Activated B cell treated with CpG ODN at 0.5 μM for 24 hours (primary cell): ENCODE results near the gene MED12L. TPM values are rescaled to one million over a fixed set of nuclear protein-coding genes. Genes with fewer than 3 reads are reported as not detected.

Experiments
- ATAC-seq: fragments of 200-7000 bp; cut with Tn5 transposase; one replicate; pipeline ENCODE4 v1.10.0; 2021; ENCODE audit warnings: low read depth, mild to moderate bottlenecking, moderate library complexity
- CTCF ChIA-PET: fragments of 350-600 bp; sonication (Branson Sonifier 250); formaldehyde crosslinking; loops from one replicate; lab custom pipeline; 2021; ENCODE audit warnings: antibody characterized with exemption; lab: Charles Lee
- POLR2A ChIA-PET: fragments of 350-600 bp; sonication (Branson Sonifier 250); formaldehyde crosslinking; loops from one replicate; lab custom pipeline; 2021; ENCODE audit warnings: antibody characterized with exemption; lab: Charles Lee
- DNase-seq: peaks from one replicate; pipeline ENCODE4 v3.0.0; 2022
- H3K27ac Mint-ChIP-seq: one replicate; pipeline ENCODE4 v1.8.0; 2020; ENCODE audit warnings: mixed read lengths
- H3K27me3 Mint-ChIP-seq: one replicate; pipeline ENCODE4 v1.8.0; 2021; ENCODE audit warnings: mixed read lengths
- H3K36me3 Mint-ChIP-seq: one replicate; pipeline ENCODE4 v1.8.0; 2021; ENCODE audit warnings: low read depth, mixed read lengths
- H3K4me1 Mint-ChIP-seq: one replicate; pipeline ENCODE4 v1.8.0; 2021; ENCODE audit warnings: mixed read lengths
- H3K4me3 Mint-ChIP-seq: one replicate; pipeline ENCODE4 v1.8.0; 2020; ENCODE audit warnings: mild to moderate bottlenecking, mixed read lengths
- H3K9me3 Mint-ChIP-seq: one replicate; pipeline ENCODE4 v1.8.0; 2020; ENCODE audit warnings: mixed read lengths
- intact Hi-C: fragments of 100-400 bp; cut with micrococcal nuclease; formaldehyde crosslinking; loops from one replicate; pipeline ENCODE4 v1.15.1; 2024
- total RNA-seq: library from RNA; stranded (reverse); gene quantifications from 2 replicates; pipeline ENCODE4 v1.2.3, GENCODE V29; 2022
- TF ChIP-seq, protein P1 (sequence below): fragments of 200-600 bp; IDR thresholded peaks from one replicate; pipeline ENCODE4 v1.8.0; 2022; ENCODE audit warnings: antibody characterized with exemption, mild to moderate bottlenecking

MED12L gene
- total RNA-seq, 1 donor from 2014 or later, result 1.5 TPM

DNA sequence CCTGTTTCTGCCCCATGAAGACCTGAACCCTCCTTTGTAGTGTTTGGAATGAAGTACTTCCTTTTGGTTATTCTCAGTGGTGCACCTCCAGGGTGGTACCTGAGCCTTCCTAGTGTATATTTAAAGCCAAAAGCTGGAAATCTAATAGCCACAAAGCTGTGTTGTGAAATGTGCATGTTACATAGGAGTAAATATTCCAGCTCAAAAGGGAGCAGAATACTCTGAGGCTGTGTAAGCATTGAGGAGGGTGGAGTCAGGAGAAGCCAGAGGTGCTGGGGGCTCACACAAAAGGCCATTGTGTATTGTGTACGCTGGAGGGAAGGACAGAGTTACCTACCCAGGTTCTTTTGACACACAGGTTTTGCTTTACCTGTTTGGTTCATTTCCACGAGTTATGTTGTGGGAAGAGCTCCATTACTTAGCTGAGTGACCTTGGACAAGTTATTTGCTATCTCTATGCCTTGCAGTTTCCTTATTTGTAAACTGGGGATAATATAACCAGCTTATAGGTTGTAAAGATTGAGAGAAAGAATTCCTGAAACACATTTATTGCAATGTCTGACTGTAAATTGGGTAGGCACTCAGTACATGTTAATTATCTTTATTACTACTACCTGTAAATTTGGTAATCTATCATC, 92.9 kb downstream of the MED12L start:
- POLR2A ChIA-PET, result no interaction called here
- Mint-ChIP-seq H3K9me3 (no peaks in the 10 kb centered on the region), H3K36me3 (no peaks in the 10 kb centered on the region), H3K4me1 (peaks cover 2% of the 10 kb centered on the region), H3K27ac (no peak overlapping the region), H3K27me3 (no peaks in the 10 kb centered on the region), H3K4me3 (no peak overlapping the region)
- no peak for ATAC-seq
- intact Hi-C loops, result no loop called here
- TF ChIP-seq, protein P1, sequence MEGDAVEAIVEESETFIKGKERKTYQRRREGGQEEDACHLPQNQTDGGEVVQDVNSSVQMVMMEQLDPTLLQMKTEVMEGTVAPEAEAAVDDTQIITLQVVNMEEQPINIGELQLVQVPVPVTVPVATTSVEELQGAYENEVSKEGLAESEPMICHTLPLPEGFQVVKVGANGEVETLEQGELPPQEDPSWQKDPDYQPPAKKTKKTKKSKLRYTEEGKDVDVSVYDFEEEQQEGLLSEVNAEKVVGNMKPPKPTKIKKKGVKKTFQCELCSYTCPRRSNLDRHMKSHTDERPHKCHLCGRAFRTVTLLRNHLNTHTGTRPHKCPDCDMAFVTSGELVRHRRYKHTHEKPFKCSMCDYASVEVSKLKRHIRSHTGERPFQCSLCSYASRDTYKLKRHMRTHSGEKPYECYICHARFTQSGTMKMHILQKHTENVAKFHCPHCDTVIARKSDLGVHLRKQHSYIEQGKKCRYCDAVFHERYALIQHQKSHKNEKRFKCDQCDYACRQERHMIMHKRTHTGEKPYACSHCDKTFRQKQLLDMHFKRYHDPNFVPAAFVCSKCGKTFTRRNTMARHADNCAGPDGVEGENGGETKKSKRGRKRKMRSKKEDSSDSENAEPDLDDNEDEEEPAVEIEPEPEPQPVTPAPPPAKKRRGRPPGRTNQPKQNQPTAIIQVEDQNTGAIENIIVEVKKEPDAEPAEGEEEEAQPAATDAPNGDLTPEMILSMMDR, result no peak
- CTCF ChIA-PET, result no interaction called here
- DNase-seq, result no peak

DNA sequence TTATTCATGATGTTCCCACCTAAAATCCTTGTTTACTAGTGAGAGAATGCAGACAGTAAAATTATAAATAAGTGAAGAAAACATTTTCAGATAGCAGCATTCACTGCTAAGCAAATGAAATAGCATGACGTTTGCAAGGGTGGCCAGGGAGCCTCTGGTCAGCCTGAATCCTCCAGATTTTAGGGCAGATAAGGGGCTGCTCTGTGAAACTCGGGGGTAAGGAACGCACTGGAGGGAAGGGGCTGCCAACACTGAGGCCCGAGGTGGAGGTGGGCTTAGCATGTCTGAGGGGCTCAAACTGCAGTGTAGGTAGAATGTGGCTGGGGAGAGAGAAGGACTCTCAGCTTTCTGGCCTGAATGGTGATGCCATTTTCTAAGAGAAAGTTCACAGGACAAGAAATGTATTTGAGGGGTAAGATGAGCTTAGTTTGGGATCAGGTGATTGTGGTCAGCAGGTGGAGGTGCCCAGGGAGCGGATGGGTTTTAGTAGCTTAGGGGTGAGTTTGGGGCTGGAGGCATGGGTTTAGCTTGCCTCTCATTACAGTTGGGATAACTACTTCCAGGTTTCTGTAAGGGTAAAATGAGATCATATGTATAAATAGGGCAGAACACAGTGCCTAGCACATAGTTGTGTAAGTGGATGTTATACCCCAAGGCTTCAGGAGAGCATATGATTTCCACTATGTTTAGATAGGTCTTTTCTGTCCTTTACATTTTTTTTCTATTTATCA, 97.0 kb downstream of the MED12L start:
- intact Hi-C loops, result no loop called here
- Mint-ChIP-seq H3K27ac (no peak overlapping the region), H3K27me3 (no peaks in the 10 kb centered on the region), H3K36me3 (no peaks in the 10 kb centered on the region), H3K4me1 (no peaks in the 10 kb centered on the region), H3K9me3 (no peaks in the 10 kb centered on the region), H3K4me3 (no peak overlapping the region)
- TF ChIP-seq, protein P1, result no peak
- POLR2A ChIA-PET, result no interaction called here
- CTCF ChIA-PET, result interaction anchor here (1.1 to 1.8 kb wide), 3 partner anchors 14 to 100 kb away, joined by 3 to 6 read pairs (median 3); no protein-coding TSS in a partner anchor
- ATAC-seq, result no peak
- DNase-seq, result no peak

DNA sequence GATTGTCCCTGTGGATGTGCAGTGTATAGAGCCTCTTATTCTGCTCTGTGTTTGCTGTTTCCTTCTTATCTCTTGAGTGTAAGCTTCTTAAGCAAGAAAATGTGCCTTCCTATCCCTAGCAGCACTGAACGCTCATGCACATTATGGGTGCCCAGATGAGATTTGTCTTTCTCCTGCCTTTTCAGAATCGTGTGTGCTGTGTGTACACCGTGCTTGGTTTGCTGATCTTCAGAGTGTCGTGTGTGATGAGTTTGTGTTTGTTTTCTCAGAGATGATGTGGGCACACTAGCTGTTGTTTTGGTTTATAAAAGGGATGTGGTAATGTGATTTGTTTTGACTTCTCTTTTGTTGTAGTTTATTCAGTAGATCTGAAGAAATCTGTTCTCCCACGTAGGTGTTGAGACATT, 97.8 kb downstream of the MED12L start:
- H3K36me3 Mint-ChIP-seq, result no peaks in the 10 kb centered on the region
- ChIA-PET POLR2A (no interaction called here), CTCF (interaction anchor here (1.1 kb wide), 1 partner anchor 36 kb away, joined by 3 read pairs; no protein-coding TSS in a partner anchor)
- no peak overlapping the region for H3K4me3 Mint-ChIP-seq
- ATAC-seq (no peak), DNase-seq (no peak)
- no peaks in the 10 kb centered on the region for H3K4me1 Mint-ChIP-seq
- TF ChIP-seq, protein P1, result no peak
- intact Hi-C loops, result no loop called here
- H3K27me3 Mint-ChIP-seq, result no peaks in the 10 kb centered on the region
- H3K27ac Mint-ChIP-seq, result no peak overlapping the region
- H3K9me3 Mint-ChIP-seq, result no peaks in the 10 kb centered on the region

DNA sequence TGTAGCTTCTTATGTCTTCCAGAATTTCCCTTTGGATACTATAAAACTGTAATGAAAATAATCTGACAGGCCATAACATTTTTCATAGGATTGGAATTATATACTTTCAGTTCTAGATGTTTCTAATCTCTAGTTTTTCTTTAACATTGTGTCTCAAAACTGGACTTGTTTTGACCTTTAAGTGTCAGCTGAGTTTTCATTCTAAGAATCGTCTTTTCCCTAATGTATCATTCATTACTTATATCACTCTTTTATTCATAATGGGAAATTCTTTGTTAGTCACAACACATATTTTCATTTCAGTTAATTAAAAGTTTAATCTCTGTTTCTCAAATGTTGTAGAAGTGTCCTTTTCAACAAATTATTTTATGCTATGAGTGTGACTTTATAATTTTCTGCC, 105.6 kb downstream of the MED12L start:
- no peak for ATAC-seq
- TF ChIP-seq, protein P1, result no peak
- Mint-ChIP-seq H3K27me3 (no peaks in the 10 kb centered on the region), H3K4me3 (no peak overlapping the region), H3K27ac (no peak overlapping the region), H3K36me3 (no peaks in the 10 kb centered on the region), H3K9me3 (no peaks in the 10 kb centered on the region), H3K4me1 (no peaks in the 10 kb centered on the region)
- ChIA-PET POLR2A (no interaction called here), CTCF (no interaction called here)
- DNase-seq, result no peak
- intact Hi-C loops, result no loop called here

DNA sequence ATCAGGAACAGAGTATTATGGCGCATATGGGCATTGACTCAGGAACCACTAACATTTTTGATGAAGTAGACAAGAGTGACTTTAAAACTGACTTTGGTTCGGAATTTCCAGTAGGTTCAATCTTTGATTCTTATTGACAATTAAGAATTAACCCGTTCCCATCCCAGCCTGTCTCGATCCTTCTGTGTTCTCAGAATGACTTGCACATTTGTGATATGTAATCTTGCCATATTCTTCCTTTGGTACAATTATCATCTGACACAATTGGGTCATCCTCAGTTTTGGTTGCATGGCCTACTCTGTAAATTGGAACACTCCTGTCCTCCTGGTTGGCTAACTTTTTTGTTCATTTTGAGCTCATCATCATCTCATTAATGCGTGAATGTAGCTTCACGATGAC, 107.1 kb downstream of the MED12L start:
- Mint-ChIP-seq H3K27me3 (no peaks in the 10 kb centered on the region), H3K36me3 (no peaks in the 10 kb centered on the region), H3K27ac (no peak overlapping the region), H3K4me3 (no peak overlapping the region), H3K4me1 (no peaks in the 10 kb centered on the region), H3K9me3 (no peaks in the 10 kb centered on the region)
- ATAC-seq (no peak), DNase-seq (no peak)
- TF ChIP-seq, protein P1, result no peak
- intact Hi-C loops, result no loop called here
- POLR2A ChIA-PET, result no interaction called here
- CTCF ChIA-PET, result no interaction called here
